Esophagus muscularis mucosa (tissue), 4 donors: ENCODE measurements around the gene FZD2. TPM values are rescaled to one million over a fixed set of nuclear protein-coding genes. Genes with fewer than 3 reads are reported as not detected.

ENCODE experiments used
- DNase-seq: peaks from one replicate; pipeline ENCODE4 v3.0.0-alpha.2; 2017; ENCODE audit errors: extremely low spot score
- H3K27ac ChIP-seq, 4 donors: fragments of 200-600 bp; sonication (generic); replicated peaks in 1 of 4; 1 replicate in 3 of 4; 2 replicates in 1 of 4; pipeline ENCODE4 v1.5.1; 2016 to 2019; ENCODE audit warnings: mild to moderate bottlenecking in 1 of 4
- H3K27me3 ChIP-seq, 4 donors: fragments of 200-600 bp; sonication (generic); one replicate each; pipeline versions ENCODE4 v1.5.1 to v1.6.0; 2016 to 2019
- H3K36me3 ChIP-seq, 4 donors: fragments of 200-600 bp; sonication (generic); one replicate each; pipeline ENCODE4 v1.5.1; 2016 to 2019
- H3K4me1 ChIP-seq, 4 donors: fragments of 200-600 bp; sonication (generic); one replicate each; pipeline ENCODE4 v1.5.1; 2016 to 2019
- H3K4me3 ChIP-seq, 4 donors: fragments of 200-600 bp; sonication (generic); 1 replicate in 2 of 4; 2 replicates in 2 of 4; pipeline ENCODE4 v1.5.1; 2016 to 2019; ENCODE audit warnings: mild to moderate bottlenecking in 4 of 4, moderate library complexity in 1 of 4
- H3K9me3 ChIP-seq, 4 donors: fragments of 200-600 bp; sonication (generic); 1 replicate in 3 of 4; 2 replicates in 1 of 4; pipeline ENCODE4 v1.5.1; 2016 to 2019
- CTCF ChIP-seq, 3 experiments: fragments of 200-600 bp in 2 of 3; fragments of 450-650 bp in 1 of 3; sonication (generic) in 2 of 3; IDR thresholded peaks; one replicate each; pipeline ENCODE4 v1.5.1; 2017 to 2019; ENCODE audit warnings: antibody characterized with exemption in 3 of 3, mild to moderate bottlenecking in 2 of 3, moderate library complexity in 1 of 3
- EP300 ChIP-seq: sonication (generic); formaldehyde crosslinking; IDR thresholded peaks from one replicate; pipeline ENCODE4 v1.6.1; 2017; ENCODE audit warnings: antibody characterized with exemption
- POLR2A ChIP-seq: fragments of 450-650 bp; IDR thresholded peaks from one replicate; pipeline ENCODE4 v1.6.1; 2017; ENCODE audit warnings: antibody characterized with exemption, moderate library complexity, mild to moderate bottlenecking, low read depth
- POLR2AphosphoS5 ChIP-seq, 2 donors: sonication (generic); formaldehyde crosslinking; IDR thresholded peaks; one replicate each; pipeline ENCODE4 v1.6.1; 2017; ENCODE audit warnings: antibody characterized with exemption in 2 of 2
- WGBS: methylation state at CpG from one replicate; pipeline ENCODE4 v1.1.5; 2018; 5-methylcytosine and 5-hydroxymethylcytosine counted together
- intact Hi-C: fragments of 100-400 bp; cut with DNase I; formaldehyde crosslinking; loops from one replicate; pipeline ENCODE4 v1.15.1; 2023
- total RNA-seq, 4 donors: library from RNA; depleted of rRNA; stranded (reverse); fragments of >200 nt; gene quantifications; one replicate each; pipeline versions ENCODE4 v1.1.0 to v1.2.1, GENCODE V29; 2016

FZD2 gene
- total RNA-seq, 4 donors from 2014 or later = 1.7 to 3.4 (median 1.9) TPM

DNA sequence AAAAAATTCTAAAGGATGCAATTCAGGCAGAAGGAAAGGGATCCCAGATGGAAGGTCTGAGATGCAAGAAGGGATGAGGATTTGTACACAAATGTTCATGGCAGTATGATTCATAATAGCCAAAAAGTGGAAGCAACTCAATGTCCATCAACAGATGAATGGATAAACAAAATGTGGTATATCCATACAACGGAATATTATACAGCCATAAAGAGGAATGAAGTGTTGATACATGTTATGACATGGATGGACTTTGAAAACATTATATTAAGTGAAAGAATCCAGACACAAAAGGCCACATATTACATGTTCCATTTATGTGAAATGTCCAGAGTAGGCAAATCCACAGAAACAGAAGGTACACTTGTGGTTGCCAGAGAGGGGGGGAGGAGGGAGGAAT, 30.2 kb upstream of the FZD2 start:
- Histone ChIP-seq H3K27ac (no peak overlapping the region), H3K27me3 (peaks cover 0 to 11% (median 0%) of the 10 kb centered on the region in 4 donors), H3K4me3 (no peak overlapping the region), H3K9me3 (peaks cover 0 to 7% (median 0%) of the 10 kb centered on the region in 4 donors), H3K36me3 (no peaks in the 10 kb centered on the region), H3K4me1 (no peaks in the 10 kb centered on the region)
- intact Hi-C loops = no loop called here
- WGBS = 89% methylated on average over 1 of the region's 1 CpG
- TF ChIP-seq CTCF (IDR thresholded peaks at IDR 0.05) (no peak), POLR2AphosphoS5 (IDR thresholded peaks at IDR 0.05) (no peak), POLR2A (no peak), EP300 (no peak)
- no peak for DNase-seq

DNA sequence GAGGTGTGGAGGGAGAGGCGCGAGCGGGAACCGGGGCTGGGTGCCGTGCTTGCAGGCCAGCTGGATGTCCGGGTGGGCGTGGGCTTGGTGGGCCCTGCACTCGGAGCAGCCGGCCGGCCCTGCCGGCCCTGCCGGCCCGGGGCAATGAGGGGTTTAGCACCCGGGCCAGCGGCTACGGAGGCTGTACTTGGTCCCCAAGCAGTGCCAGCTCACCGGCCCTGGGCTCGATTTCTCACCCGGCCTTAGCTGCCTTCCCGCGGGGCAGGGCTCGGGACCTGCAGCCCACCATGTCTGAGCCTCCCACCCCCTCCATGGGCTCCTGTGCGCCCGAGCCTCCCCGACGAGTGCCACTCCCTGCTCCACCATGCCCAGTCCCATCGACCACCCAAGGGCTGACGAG, 29.3 kb upstream of the FZD2 start:
- H3K4me3 ChIP-seq = no peak overlapping the region
- no peak for TF ChIP-seq POLR2AphosphoS5 (IDR thresholded peaks at IDR 0.05)
- no peak for TF ChIP-seq POLR2A
- no peak for TF ChIP-seq EP300
- TF ChIP-seq CTCF (IDR thresholded peaks at IDR 0.05) = no peak
- no peaks in the 10 kb centered on the region for H3K4me1 ChIP-seq
- WGBS = 96% methylated on average over 10 of the region's 28 CpGs
- H3K9me3 ChIP-seq = peaks cover 0 to 7% (median 0%) of the 10 kb centered on the region in 4 donors
- no peak for DNase-seq
- peaks cover 0 to 11% (median 0%) of the 10 kb centered on the region in 4 donors for H3K27me3 ChIP-seq
- H3K36me3 ChIP-seq = no peaks in the 10 kb centered on the region
- H3K27ac ChIP-seq = no peak overlapping the region
- intact Hi-C loops = no loop called here

DNA sequence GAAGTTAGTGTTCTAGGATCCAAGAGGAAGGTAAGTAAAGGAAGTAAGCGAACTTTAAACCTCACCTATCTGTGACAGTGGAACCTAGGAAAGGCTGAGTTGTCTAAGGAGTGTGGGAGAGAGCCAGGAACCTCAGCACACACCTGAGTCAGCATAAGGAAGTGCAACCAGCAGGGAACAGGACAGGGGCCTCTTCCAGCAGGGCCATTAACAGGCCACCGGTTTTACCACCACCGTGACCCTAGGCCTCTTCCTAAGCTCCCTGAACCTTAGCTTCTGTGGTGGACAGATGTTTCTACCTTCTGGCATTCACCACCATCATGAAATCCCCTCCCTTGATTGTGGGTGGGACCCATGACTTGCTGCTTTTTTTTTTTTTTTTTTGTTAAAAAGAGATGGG, 27.4 kb upstream of the FZD2 start:
- intact Hi-C loops = no loop called here

DNA sequence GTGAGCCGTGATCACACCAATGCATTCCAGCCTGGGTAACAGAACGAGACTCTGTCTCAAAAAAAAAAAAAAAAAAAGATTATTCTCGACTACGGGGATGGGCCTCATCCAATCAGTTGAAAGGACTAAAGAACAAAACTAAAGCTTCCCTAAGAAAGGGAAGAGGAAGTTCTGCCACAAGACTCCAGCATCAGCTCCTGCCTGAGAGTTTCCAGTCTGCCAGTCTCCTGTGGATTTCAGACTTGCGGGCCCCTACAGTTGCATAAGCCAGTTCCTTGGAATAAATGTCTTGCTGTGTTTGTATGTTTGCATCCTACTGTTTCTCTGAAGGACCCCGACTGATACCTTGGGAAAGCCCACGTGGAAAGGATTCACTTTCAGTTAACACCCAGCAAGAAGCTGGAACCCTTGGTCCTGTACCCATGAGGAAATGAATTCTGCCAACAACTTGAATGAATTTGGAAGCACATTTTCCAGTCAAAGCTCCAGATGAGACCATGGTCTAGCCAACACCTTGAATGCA, 26.3 kb upstream of the FZD2 start:
- Histone ChIP-seq H3K27me3 (peaks cover 0 to 11% (median 0%) of the 10 kb centered on the region in 4 donors), H3K4me1 (peaks cover 0 to 11% (median 10%) of the 10 kb centered on the region in 4 donors), H3K9me3 (peaks cover 0 to 7% (median 0%) of the 10 kb centered on the region in 4 donors), H3K36me3 (no peaks in the 10 kb centered on the region), H3K4me3 (no peak overlapping the region), H3K27ac (no peak overlapping the region)
- DNase-seq = no peak
- TF ChIP-seq POLR2A (no peak), CTCF (IDR thresholded peaks at IDR 0.05) (no peak), POLR2AphosphoS5 (IDR thresholded peaks at IDR 0.05) (no peak), EP300 (no peak)
- 74% methylated on average over 7 of the region's 7 CpGs for WGBS
- intact Hi-C loops = no loop called here

More for the DNA sequence above, 27.4 kb upstream of the FZD2 start:
- Histone ChIP-seq H3K4me3 (no peak overlapping the region), H3K9me3 (peaks cover 0 to 7% (median 0%) of the 10 kb centered on the region in 4 donors), H3K27ac (no peak overlapping the region), H3K4me1 (peaks cover 0 to 11% (median 10%) of the 10 kb centered on the region in 4 donors), H3K27me3 (peaks cover 0 to 11% (median 0%) of the 10 kb centered on the region in 4 donors), H3K36me3 (no peaks in the 10 kb centered on the region)
- no peak for TF ChIP-seq EP300
- TF ChIP-seq CTCF (IDR thresholded peaks at IDR 0.05) = no peak
- no peak for TF ChIP-seq POLR2AphosphoS5 (IDR thresholded peaks at IDR 0.05)
- TF ChIP-seq POLR2A = no peak
- WGBS = 85% methylated on average over 3 of the region's 3 CpGs
- DNase-seq = no peak
